ENCODE measurements around the gene CDC45.

DNA sequence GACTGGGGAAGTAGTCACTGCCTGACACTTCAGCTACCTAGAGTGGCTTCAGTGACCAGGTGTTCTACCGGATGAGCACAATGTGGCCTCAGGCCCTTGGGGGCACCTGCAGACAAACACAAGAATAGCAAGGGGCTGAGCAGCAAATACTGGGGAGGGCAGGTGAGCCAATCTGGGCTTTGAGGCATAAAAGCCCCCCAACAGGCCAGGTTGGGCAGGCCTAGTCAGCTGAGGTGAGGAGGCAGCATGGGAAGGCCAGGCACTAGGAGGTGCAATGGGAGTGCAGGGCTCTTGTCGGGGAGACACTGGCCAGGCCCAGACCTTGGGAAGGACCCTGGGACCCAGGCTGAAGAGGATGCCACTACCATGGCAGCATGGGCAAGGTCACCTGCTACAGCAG is 9.7 kb upstream of the CDC45 start:
- no peak for TF ChIP-seq CTCF (IDR thresholded peaks at IDR 0.05)
- no peak for TF ChIP-seq POLR2A (IDR thresholded peaks at IDR 0.05)
